Measurements from ENCODE around the gene FAM171A1.
"Not testable (repeated sequence)": the region's sequence is repeated elsewhere in the genome, so short reads cannot be mapped to it uniquely, and the experiment has no call there.

The FAM171A1 gene

GRCh38 chr10:15223174-15223573 lies 147.9 kb downstream of the FAM171A1 start:
- no peaks in the 10 kb centered on the region for H3K4me1 ChIP-seq (ENCODE audit: control insufficient read depth, insufficient read depth, low read length)
- no peaks in the 10 kb centered on the region for H3K9me3 ChIP-seq (ENCODE audit: control insufficient read depth, insufficient read depth, low read depth, low read length)
- no peak overlapping the region for H3K9ac ChIP-seq (ENCODE audit: low read length)
- H3K4me3 ChIP-seq (ENCODE audit: low read depth, low read length): no peak overlapping the region
- H3K27ac ChIP-seq (ENCODE audit: low read depth, low read length): no peak overlapping the region
- H3K36me3 ChIP-seq (ENCODE audit: control insufficient read depth, insufficient read depth, low read length): no peaks in the 10 kb centered on the region
- H3K27me3 ChIP-seq (ENCODE audit: control insufficient read depth, insufficient read depth, low read length): no peaks in the 10 kb centered on the region

GRCh38 chr10:15222511-15222910 lies 148.6 kb downstream of the FAM171A1 start:
- Histone ChIP-seq H3K9me3 (ENCODE audit: control insufficient read depth, insufficient read depth, low read depth, low read length) (no peaks in the 10 kb centered on the region), H3K27me3 (ENCODE audit: control insufficient read depth, insufficient read depth, low read length) (no peaks in the 10 kb centered on the region), H3K4me1 (ENCODE audit: control insufficient read depth, insufficient read depth, low read length) (no peaks in the 10 kb centered on the region), H3K4me3 (ENCODE audit: low read depth, low read length) (no peak overlapping the region), H3K36me3 (ENCODE audit: control insufficient read depth, insufficient read depth, low read length) (no peaks in the 10 kb centered on the region), H3K9ac (ENCODE audit: low read length) (no peak overlapping the region), H3K27ac (ENCODE audit: low read depth, low read length) (no peak overlapping the region)

DNA sequence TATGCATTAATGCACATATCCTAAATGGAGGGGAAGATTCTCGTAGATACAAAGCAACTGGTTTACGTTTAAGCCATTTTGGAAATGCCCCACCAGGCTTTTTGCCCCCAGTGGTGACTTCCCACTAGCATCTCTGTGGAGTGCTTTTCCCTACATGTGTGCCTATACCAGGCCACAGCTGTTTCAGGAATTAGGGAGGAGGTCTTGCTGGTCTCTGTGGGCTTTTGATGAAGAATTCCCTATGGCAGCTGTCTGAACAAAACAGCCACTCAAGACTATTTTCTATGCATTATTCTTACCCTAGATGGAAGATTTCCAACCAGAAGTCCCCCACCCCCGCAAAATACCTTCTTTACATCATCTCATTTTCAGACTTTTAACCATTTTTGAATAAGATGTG lies 150.6 kb downstream of the FAM171A1 start:
- Histone ChIP-seq H3K9me3 (ENCODE audit: control insufficient read depth, insufficient read depth, low read depth, low read length) (no peaks in the 10 kb centered on the region), H3K4me1 (ENCODE audit: control insufficient read depth, insufficient read depth, low read length) (no peaks in the 10 kb centered on the region), H3K9ac (ENCODE audit: low read length) (no peak overlapping the region), H3K27ac (ENCODE audit: low read depth, low read length) (no peak overlapping the region), H3K27me3 (ENCODE audit: control insufficient read depth, insufficient read depth, low read length) (no peaks in the 10 kb centered on the region), H3K4me3 (ENCODE audit: low read depth, low read length) (no peak overlapping the region), H3K36me3 (ENCODE audit: control insufficient read depth, insufficient read depth, low read length) (no peaks in the 10 kb centered on the region)

DNA sequence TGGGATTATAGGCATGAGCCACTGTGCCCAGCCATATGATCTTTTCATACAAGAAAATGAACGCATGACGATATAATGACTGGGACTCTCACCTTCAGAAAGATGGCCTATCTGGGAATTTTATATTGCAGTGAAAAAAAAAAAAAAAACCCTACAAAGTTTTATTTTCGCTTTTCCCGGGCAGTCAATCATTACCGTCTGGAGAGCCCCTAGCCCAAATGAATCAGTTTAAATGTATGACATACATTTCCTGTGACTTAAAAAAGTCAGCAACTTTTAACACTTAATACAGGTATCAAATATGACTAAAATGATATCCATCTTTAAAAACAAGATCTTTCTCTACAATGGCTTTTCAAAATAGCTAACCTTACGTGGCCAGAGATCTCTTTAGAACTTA lies 154.4 kb downstream of the FAM171A1 start:
- no peaks in the 10 kb centered on the region for H3K27me3 ChIP-seq (ENCODE audit: control insufficient read depth, insufficient read depth, low read length)
- no peak overlapping the region for H3K27ac ChIP-seq (ENCODE audit: low read depth, low read length)
- H3K36me3 ChIP-seq (ENCODE audit: control insufficient read depth, insufficient read depth, low read length): peaks cover 20% of the 10 kb centered on the region
- no peak overlapping the region for H3K9ac ChIP-seq (ENCODE audit: low read length)
- no peak overlapping the region for H3K4me3 ChIP-seq (ENCODE audit: low read depth, low read length)
- H3K4me1 ChIP-seq (ENCODE audit: control insufficient read depth, insufficient read depth, low read length): no peaks in the 10 kb centered on the region
- no peaks in the 10 kb centered on the region for H3K9me3 ChIP-seq (ENCODE audit: control insufficient read depth, insufficient read depth, low read depth, low read length)

DNA sequence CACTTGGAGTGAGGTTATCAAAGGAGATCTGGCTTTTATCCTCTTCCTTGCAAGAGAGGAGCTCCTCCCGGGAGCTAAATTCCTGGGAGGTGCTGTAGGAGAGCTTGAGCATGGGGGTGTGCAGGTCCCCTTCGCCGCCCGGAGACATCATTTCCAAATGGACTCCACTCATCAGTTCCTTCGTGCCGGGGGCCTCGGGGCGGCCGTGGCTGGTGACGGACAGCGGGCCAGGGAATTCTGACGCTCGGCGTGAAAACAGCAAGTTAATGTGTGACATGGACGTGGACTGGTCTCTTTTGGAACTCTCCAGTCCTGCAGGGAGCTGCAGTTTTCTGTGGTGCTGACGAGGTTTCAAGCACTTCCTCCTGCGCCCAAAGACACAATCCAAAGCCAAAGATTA lies 156.9 kb downstream of the FAM171A1 start:
- H3K4me1 ChIP-seq (ENCODE audit: control insufficient read depth, insufficient read depth, low read length): 0 out of 2 replicates have a peak, but pooled peaks cover 6% of the 10 kb centered on the region
- no peak overlapping the region for H3K4me3 ChIP-seq (ENCODE audit: low read depth, low read length)
- no peaks in the 10 kb centered on the region for H3K9me3 ChIP-seq (ENCODE audit: control insufficient read depth, insufficient read depth, low read depth, low read length)
- H3K9ac ChIP-seq (ENCODE audit: low read length): no peak overlapping the region
- H3K36me3 ChIP-seq (ENCODE audit: control insufficient read depth, insufficient read depth, low read length): peaks cover 20% of the 10 kb centered on the region
- H3K27me3 ChIP-seq (ENCODE audit: control insufficient read depth, insufficient read depth, low read length): no peaks in the 10 kb centered on the region
- no peak overlapping the region for H3K27ac ChIP-seq (ENCODE audit: low read depth, low read length)

- H3K9me3 ChIP-seq (ENCODE audit: control insufficient read depth, insufficient read depth, low read depth, low read length): no peaks in the 10 kb centered on the region
- no peak overlapping the region for H3K9ac ChIP-seq (ENCODE audit: low read length)
- no peaks in the 10 kb centered on the region for H3K27me3 ChIP-seq (ENCODE audit: control insufficient read depth, insufficient read depth, low read length)
- no peak overlapping the region for H3K27ac ChIP-seq (ENCODE audit: low read depth, low read length)
- no peak overlapping the region for H3K4me3 ChIP-seq (ENCODE audit: low read depth, low read length)
- peaks cover 20% of the 10 kb centered on the region for H3K36me3 ChIP-seq (ENCODE audit: control insufficient read depth, insufficient read depth, low read length)
- 0 out of 2 replicates have a peak, but pooled peaks cover 6% of the 10 kb centered on the region for H3K4me1 ChIP-seq (ENCODE audit: control insufficient read depth, insufficient read depth, low read length)
These were observed 157.6 kb downstream of the FAM171A1 start for GRCh38 chr10:15213461-15213861.

GRCh38 chr10:15211464-15211979 lies 159.6 kb downstream of the FAM171A1 start:
- Histone ChIP-seq H3K36me3 (ENCODE audit: control insufficient read depth, insufficient read depth, low read length) (peaks cover 20% of the 10 kb centered on the region), H3K9ac (ENCODE audit: low read length) (no peak overlapping the region), H3K27ac (ENCODE audit: low read depth, low read length) (no peak overlapping the region), H3K4me1 (ENCODE audit: control insufficient read depth, insufficient read depth, low read length) (0 out of 2 replicates have a peak, but pooled peaks cover 6% of the 10 kb centered on the region), H3K4me3 (ENCODE audit: low read depth, low read length) (no peak overlapping the region), H3K27me3 (ENCODE audit: control insufficient read depth, insufficient read depth, low read length) (no peaks in the 10 kb centered on the region), H3K9me3 (ENCODE audit: control insufficient read depth, insufficient read depth, low read depth, low read length) (no peaks in the 10 kb centered on the region)

GRCh38 chr10:15210521-15210920 lies 160.6 kb downstream of the FAM171A1 start:
- no peak overlapping the region for H3K27ac ChIP-seq (ENCODE audit: low read depth, low read length)
- no peaks in the 10 kb centered on the region for H3K27me3 ChIP-seq (ENCODE audit: control insufficient read depth, insufficient read depth, low read length)
- no peaks in the 10 kb centered on the region for H3K9me3 ChIP-seq (ENCODE audit: control insufficient read depth, insufficient read depth, low read depth, low read length)
- H3K4me1 ChIP-seq (ENCODE audit: control insufficient read depth, insufficient read depth, low read length): 0 out of 2 replicates have a peak, but pooled peaks cover 9% of the 10 kb centered on the region
- no peak overlapping the region for H3K9ac ChIP-seq (ENCODE audit: low read length)
- no peak overlapping the region for H3K4me3 ChIP-seq (ENCODE audit: low read depth, low read length)
- H3K36me3 ChIP-seq (ENCODE audit: control insufficient read depth, insufficient read depth, low read length): peaks cover 20% of the 10 kb centered on the region

DNA sequence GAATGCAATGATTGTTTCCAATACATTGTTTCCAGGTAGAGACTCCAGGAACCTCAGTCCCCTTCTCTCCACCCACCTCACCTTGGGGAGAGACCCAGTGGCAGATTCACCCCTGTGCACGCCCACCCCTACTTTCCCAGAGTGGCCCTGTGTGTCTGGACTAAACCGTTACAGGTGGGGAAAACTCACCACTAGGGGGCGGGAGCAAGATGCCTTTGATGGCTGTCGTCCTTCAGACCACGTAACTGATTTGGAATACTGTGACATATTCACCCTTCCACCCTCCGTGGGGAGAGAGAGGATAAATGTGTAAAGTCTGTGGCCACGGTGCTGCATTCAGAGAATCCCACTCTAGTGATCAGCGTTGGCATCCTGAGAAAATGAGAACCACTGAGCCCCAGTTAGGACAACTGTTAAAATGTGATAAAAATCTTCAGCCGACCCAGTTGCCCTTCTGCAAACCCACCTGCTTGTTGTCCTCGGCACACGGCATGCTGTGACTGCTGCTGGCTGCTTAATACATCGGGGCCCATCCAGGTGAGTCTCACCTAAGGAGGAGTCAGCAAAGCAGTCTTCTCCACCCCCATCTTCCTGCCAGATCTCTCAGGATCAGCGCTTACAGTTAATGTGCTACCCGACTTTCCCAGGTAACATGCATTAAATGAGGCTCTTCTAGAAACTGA lies 161.1 kb downstream of the FAM171A1 start:
- H3K27ac ChIP-seq (ENCODE audit: low read depth, low read length): no peak overlapping the region

GRCh38 chr10:15208221-15208620 lies 162.9 kb downstream of the FAM171A1 start:
- Histone ChIP-seq H3K4me3 (ENCODE audit: low read depth, low read length) (no peak overlapping the region), H3K9ac (ENCODE audit: low read length) (no peak overlapping the region), H3K27ac (ENCODE audit: low read depth, low read length) (no peak overlapping the region), H3K27me3 (ENCODE audit: control insufficient read depth, insufficient read depth, low read length) (no peaks in the 10 kb centered on the region), H3K36me3 (ENCODE audit: control insufficient read depth, insufficient read depth, low read length) (peaks cover 11% of the 10 kb centered on the region), H3K9me3 (ENCODE audit: control insufficient read depth, insufficient read depth, low read depth, low read length) (no peaks in the 10 kb centered on the region), H3K4me1 (ENCODE audit: control insufficient read depth, insufficient read depth, low read length) (0 out of 2 replicates have a peak, but pooled peaks cover 9% of the 10 kb centered on the region)

More for the DNA sequence above, 161.1 kb downstream of the FAM171A1 start:
- Histone ChIP-seq H3K36me3 (ENCODE audit: control insufficient read depth, insufficient read depth, low read length) (peaks cover 20% of the 10 kb centered on the region), H3K4me1 (ENCODE audit: control insufficient read depth, insufficient read depth, low read length) (0 out of 2 replicates have a peak, but pooled peaks cover 9% of the 10 kb centered on the region), H3K27me3 (ENCODE audit: control insufficient read depth, insufficient read depth, low read length) (no peaks in the 10 kb centered on the region), H3K9ac (ENCODE audit: low read length) (no peak overlapping the region), H3K9me3 (ENCODE audit: control insufficient read depth, insufficient read depth, low read depth, low read length) (no peaks in the 10 kb centered on the region), H3K4me3 (ENCODE audit: low read depth, low read length) (no peak overlapping the region)

DNA sequence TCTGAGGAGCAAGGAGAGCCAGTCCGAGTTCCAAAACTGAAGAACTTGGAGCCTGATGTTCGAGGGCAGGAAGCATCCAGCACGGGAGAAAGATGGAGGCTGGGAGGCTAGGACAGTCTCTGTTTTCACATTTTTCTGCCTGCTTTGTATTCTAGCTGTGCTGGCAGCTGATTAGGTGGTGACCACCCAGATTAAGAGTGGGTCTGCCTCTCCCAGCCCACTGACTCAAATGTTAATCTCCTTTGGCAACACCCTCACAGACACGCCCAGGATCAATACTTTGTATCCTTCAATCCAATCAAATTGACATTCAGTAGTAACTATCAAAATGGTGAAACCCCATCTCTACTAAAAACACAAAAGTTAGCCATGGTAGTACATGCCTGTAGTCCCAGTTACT lies 163.7 kb downstream of the FAM171A1 start:
- H3K9me3 ChIP-seq (ENCODE audit: control insufficient read depth, insufficient read depth, low read depth, low read length); H3K36me3 ChIP-seq (ENCODE audit: control insufficient read depth, insufficient read depth, low read length); H3K9ac ChIP-seq (ENCODE audit: low read length); H3K4me3 ChIP-seq (ENCODE audit: low read depth, low read length); H3K27ac ChIP-seq (ENCODE audit: low read depth, low read length); H3K27me3 ChIP-seq (ENCODE audit: control insufficient read depth, insufficient read depth, low read length): not testable (repeated sequence)
- H3K4me1 ChIP-seq (ENCODE audit: control insufficient read depth, insufficient read depth, low read length): peaks cover 12% of the 10 kb centered on the region; the same call in 1 of the 2 replicates

All from HUES6 (cell line).